Fibroblast of lung (primary cell): Measurements from ENCODE around the gene SLC2A8. TPM values are rescaled to one million over a fixed set of nuclear protein-coding genes. Genes with fewer than 3 reads are reported as not detected.

Experiments
- DNase-seq, 2 donors: peaks; one replicate each; pipeline versions ENCODE4 v3.0.0 to v3.0.0-alpha.2; 2010; ENCODE audit warnings: low read depth in 2 of 2
- H2AFZ ChIP-seq: 2 replicates; pipeline ENCODE4 v1.5.1; 2012; ENCODE audit warnings: low read length, control low read depth, inconsistent platforms
- H3K27ac ChIP-seq: 2 replicates; pipeline ENCODE4 v1.5.1; 2011; ENCODE audit warnings: low read length, control low read depth; ENCODE audit not compliant: insufficient read depth
- H3K27me3 ChIP-seq: 2 replicates; pipeline ENCODE4 v1.5.1; 2011; ENCODE audit warnings: mild to moderate bottlenecking, low read length; ENCODE audit not compliant: control insufficient read depth, insufficient read depth
- H3K36me3 ChIP-seq: 2 replicates; pipeline ENCODE4 v1.5.1; 2011; ENCODE audit warnings: low read length; ENCODE audit not compliant: control insufficient read depth, insufficient read depth
- H3K4me1 ChIP-seq: 2 replicates; pipeline ENCODE4 v1.5.1; 2011; ENCODE audit warnings: low read length; ENCODE audit not compliant: control insufficient read depth, insufficient read depth; ENCODE audit errors: extremely low read depth
- H3K4me2 ChIP-seq: 2 replicates; pipeline ENCODE4 v1.5.1; 2011; ENCODE audit warnings: low read length, control low read depth; ENCODE audit not compliant: insufficient read depth; ENCODE audit errors: extremely low read depth
- H3K4me3 ChIP-seq, 4 experiments: fragments of 200-600 bp in 1 of 4; sonication (generic) in 1 of 4; replicated peaks in 1 of 4; 2 replicates each; pipeline ENCODE4 v1.5.1; 2011 to 2016; ENCODE audit warnings: low read length in 4 of 4, low read depth in 3 of 4, mild to moderate bottlenecking in 3 of 4, control low read depth in 2 of 4, inconsistent platforms in 1 of 4, mixed read lengths in 1 of 4; ENCODE audit not compliant: insufficient read depth in 1 of 4; ENCODE audit errors: control extremely low read depth in 1 of 4
- H3K79me2 ChIP-seq: 2 replicates; pipeline ENCODE4 v1.5.1; 2012; ENCODE audit warnings: mild to moderate bottlenecking, low read length, inconsistent platforms; ENCODE audit not compliant: control insufficient read depth, insufficient read depth
- H3K9ac ChIP-seq: 2 replicates; pipeline ENCODE4 v1.5.1; 2011; ENCODE audit warnings: mild to moderate bottlenecking, low read length, control low read depth; ENCODE audit not compliant: insufficient read depth
- H3K9me3 ChIP-seq: 2 replicates; pipeline ENCODE4 v1.5.1; 2012; ENCODE audit warnings: low read depth, low read length; ENCODE audit not compliant: control insufficient read depth, insufficient read depth
- H4K20me1 ChIP-seq: 2 replicates; pipeline ENCODE4 v1.5.1; 2011; ENCODE audit warnings: low read length; ENCODE audit not compliant: control insufficient read depth, insufficient read depth; ENCODE audit errors: extremely low read depth
- CTCF ChIP-seq, 2 donors: IDR thresholded peaks in 1 of 2; conservative IDR thresholded peaks in 1 of 2; 1 replicate in 1 of 2; 2 replicates in 1 of 2; pipeline ENCODE4 v1.5.1; 2011 to 2012; ENCODE audit warnings: low read length in 2 of 2, control low read depth in 1 of 2, inconsistent platforms in 1 of 2, low read depth in 1 of 2, mild to moderate bottlenecking in 1 of 2
- EZH2 ChIP-seq: IDR thresholded peaks from 2 replicates; pipeline ENCODE4 v1.5.1; 2012; ENCODE audit warnings: low read length, control low read depth, mild to moderate bottlenecking; ENCODE audit errors: missing control alignments
- polyA plus RNA-seq, 2 donors: library from polyadenylated mRNA; depleted of rRNA in 1 of 2; stranded (reverse) in 1 of 2; unstranded in 1 of 2; fragments of >200 nt; gene quantifications; 2 replicates each; pipeline ENCODE4 v1.2.1, GENCODE V29; 2011 to 2012; ENCODE audit warnings: missing spikeins in 1 of 2
- total RNA-seq: library from RNA; depleted of rRNA; stranded (reverse); fragments of >200 nt; gene quantifications from 2 replicates; pipeline ENCODE4 v1.2.1, GENCODE V29; 2014

The SLC2A8 gene
- total and polyA plus RNA-seq, 2 donors (not counting 1 experiment from before 2014, with no cell fraction given), result 4.6 to 11.4 TPM

- H3K36me3 ChIP-seq, result no peaks in the 10 kb centered on the region
- no peaks in the 10 kb centered on the region for H3K4me1 ChIP-seq
- TF ChIP-seq CTCF (conservative IDR thresholded peaks at IDR 0.05 in 1 of 2, IDR thresholded peaks at IDR 0.05 in 1 of 2; ENCODE audit: low read depth in 1 of 2, low read length in 2 of 2) (no peak), EZH2 (no peak)
- peak in 1 of 2 donors; percentile 2 for DNase-seq
- H3K4me3 ChIP-seq, result no peak overlapping the region
- no peak overlapping the region for H2AFZ ChIP-seq
- no peaks in the 10 kb centered on the region for H4K20me1 ChIP-seq
- H3K79me2 ChIP-seq, result peaks cover 1% of the 10 kb centered on the region
- H3K27me3 ChIP-seq, result no peaks in the 10 kb centered on the region
- no peak overlapping the region for H3K4me2 ChIP-seq
- no peak overlapping the region for H3K9ac ChIP-seq
- no peak overlapping the region for H3K27ac ChIP-seq
- H3K9me3 ChIP-seq, result no peaks in the 10 kb centered on the region
Observed at GRCh38 chr9:127395497-127396252, 1.3 kb upstream of the SLC2A8 start.

- H3K9ac ChIP-seq, result no peak overlapping the region
- peak overlapping the region; percentile 73 for H2AFZ ChIP-seq
- peak overlapping the region; percentile 83 for H3K4me2 ChIP-seq
- peaks cover 1% of the 10 kb centered on the region for H3K79me2 ChIP-seq
- no peak for TF ChIP-seq EZH2
- no peak for TF ChIP-seq CTCF (conservative IDR thresholded peaks at IDR 0.05 in 1 of 2, IDR thresholded peaks at IDR 0.05 in 1 of 2; ENCODE audit: low read depth in 1 of 2, low read length in 2 of 2)
- no peak for DNase-seq
- no peaks in the 10 kb centered on the region for H3K27me3 ChIP-seq
- no peaks in the 10 kb centered on the region for H3K9me3 ChIP-seq
- no peaks in the 10 kb centered on the region for H3K4me1 ChIP-seq
- no peaks in the 10 kb centered on the region for H3K36me3 ChIP-seq
- H3K4me3 ChIP-seq, result peak overlapping the region; percentile 25 to 64 (median 42)
- H3K27ac ChIP-seq, result no peak overlapping the region
- H4K20me1 ChIP-seq, result no peaks in the 10 kb centered on the region
Observed at GRCh38 chr9:127396253-127396807, 639 bp upstream of the SLC2A8 start.

- no peaks in the 10 kb centered on the region for H3K9me3 ChIP-seq
- DNase-seq, result peak; percentile 25
- peak overlapping the region; percentile 65 for H3K9ac ChIP-seq
- TF ChIP-seq CTCF (conservative IDR thresholded peaks at IDR 0.05 in 1 of 2, IDR thresholded peaks at IDR 0.05 in 1 of 2; ENCODE audit: low read depth in 1 of 2, low read length in 2 of 2) (peak; percentile 36 to 47), EZH2 (no peak)
- no peaks in the 10 kb centered on the region for H3K4me1 ChIP-seq
- peaks cover 1% of the 10 kb centered on the region for H3K79me2 ChIP-seq
- no peaks in the 10 kb centered on the region for H3K36me3 ChIP-seq
- peak overlapping the region; percentile 60 for H3K27ac ChIP-seq
- H2AFZ ChIP-seq, result peak overlapping the region; percentile 65
- H3K4me2 ChIP-seq, result peak overlapping the region; percentile 87
- no peaks in the 10 kb centered on the region for H4K20me1 ChIP-seq
- no peaks in the 10 kb centered on the region for H3K27me3 ChIP-seq
- peak overlapping the region; percentile 42 to 62 (median 58) for H3K4me3 ChIP-seq
Observed at GRCh38 chr9:127397646-127398274, 791 bp downstream of the SLC2A8 start.
